Tibial nerve (tissue), 4 donors: ENCODE results near the gene MAP4K4.

Experiments used
- EP300 ChIP-seq, 2 donors: sonication (generic); formaldehyde crosslinking; IDR thresholded peaks; one replicate each; pipeline ENCODE4 v1.6.1; 2017; ENCODE audit warnings: antibody characterized with exemption in 2 of 2, mild to moderate bottlenecking in 1 of 2
- POLR2A ChIP-seq, 2 donors: fragments of 450-650 bp; IDR thresholded peaks; one replicate each; pipeline ENCODE4 v1.6.1; 2017; ENCODE audit warnings: antibody characterized with exemption in 2 of 2, mild to moderate bottlenecking in 2 of 2, moderate library complexity in 2 of 2
- TF ChIP-seq, protein P1 (sequence below), 5 experiments: fragments of 200-600 bp in 3 of 5; fragments of 450-650 bp in 2 of 5; sonication (generic) in 3 of 5; IDR thresholded peaks; one replicate each; pipeline ENCODE4 v1.5.1; 2016 to 2019; ENCODE audit warnings: antibody characterized with exemption in 5 of 5, mild to moderate bottlenecking in 3 of 5, moderate library complexity in 2 of 5

- TF ChIP-seq, protein P1, sequence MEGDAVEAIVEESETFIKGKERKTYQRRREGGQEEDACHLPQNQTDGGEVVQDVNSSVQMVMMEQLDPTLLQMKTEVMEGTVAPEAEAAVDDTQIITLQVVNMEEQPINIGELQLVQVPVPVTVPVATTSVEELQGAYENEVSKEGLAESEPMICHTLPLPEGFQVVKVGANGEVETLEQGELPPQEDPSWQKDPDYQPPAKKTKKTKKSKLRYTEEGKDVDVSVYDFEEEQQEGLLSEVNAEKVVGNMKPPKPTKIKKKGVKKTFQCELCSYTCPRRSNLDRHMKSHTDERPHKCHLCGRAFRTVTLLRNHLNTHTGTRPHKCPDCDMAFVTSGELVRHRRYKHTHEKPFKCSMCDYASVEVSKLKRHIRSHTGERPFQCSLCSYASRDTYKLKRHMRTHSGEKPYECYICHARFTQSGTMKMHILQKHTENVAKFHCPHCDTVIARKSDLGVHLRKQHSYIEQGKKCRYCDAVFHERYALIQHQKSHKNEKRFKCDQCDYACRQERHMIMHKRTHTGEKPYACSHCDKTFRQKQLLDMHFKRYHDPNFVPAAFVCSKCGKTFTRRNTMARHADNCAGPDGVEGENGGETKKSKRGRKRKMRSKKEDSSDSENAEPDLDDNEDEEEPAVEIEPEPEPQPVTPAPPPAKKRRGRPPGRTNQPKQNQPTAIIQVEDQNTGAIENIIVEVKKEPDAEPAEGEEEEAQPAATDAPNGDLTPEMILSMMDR (IDR thresholded peaks at IDR 0.05) = no peak
- TF ChIP-seq EP300 (IDR thresholded peaks at IDR 0.05) (no peak), POLR2A (IDR thresholded peaks at IDR 0.05) (no peak)
These were observed 99.5 kb downstream of the MAP4K4 start for GRCh38 chr2:101796825-101797600.
